Measurements from ENCODE around the gene PSD2.

The PSD2 gene

GRCh38 chr5:139762615-139763170, 32.9 kb upstream of the PSD2 start:
- FAIRE-seq = no peak
- TF ChIP-seq PAX5 (IDR thresholded peaks at IDR 0.05; ENCODE audit: insufficient read depth, low read length, severe bottlenecking) = no peak
- no peak for TF ChIP-seq POU2F2 (IDR thresholded peaks at IDR 0.05; ENCODE audit: low read depth, low read length)
- TF ChIP-seq SPI1 (IDR thresholded peaks at IDR 0.05; ENCODE audit: low read depth, low read length) = no peak
- no peak for TF ChIP-seq TAF1 (IDR thresholded peaks at IDR 0.05; ENCODE audit: low read depth, low read length)
- TF ChIP-seq POLR2AphosphoS5 (IDR thresholded peaks at IDR 0.05; ENCODE audit: low read depth, low read length) = no peak
- TF ChIP-seq POLR2A (IDR thresholded peaks at IDR 0.05; ENCODE audit: low read depth, low read length) = no peak
- no peak for DNase-seq (ENCODE audit: insufficient read length, low spot score)

GRCh38 chr5:139763280-139763929, 32.2 kb upstream of the PSD2 start:
- DNase-seq (ENCODE audit: insufficient read length, low spot score) (no peak), FAIRE-seq (no peak)
- no peak for TF ChIP-seq POLR2AphosphoS5 (IDR thresholded peaks at IDR 0.05; ENCODE audit: low read depth, low read length)
- TF ChIP-seq PAX5 (IDR thresholded peaks at IDR 0.05; ENCODE audit: insufficient read depth, low read length, severe bottlenecking) = no peak
- no peak for TF ChIP-seq POU2F2 (IDR thresholded peaks at IDR 0.05; ENCODE audit: low read depth, low read length)
- no peak for TF ChIP-seq POLR2A (IDR thresholded peaks at IDR 0.05; ENCODE audit: low read depth, low read length)
- no peak for TF ChIP-seq SPI1 (IDR thresholded peaks at IDR 0.05; ENCODE audit: low read depth, low read length)
- no peak for TF ChIP-seq TAF1 (IDR thresholded peaks at IDR 0.05; ENCODE audit: low read depth, low read length)

GRCh38 chr5:139763930-139764791, 31.4 kb upstream of the PSD2 start:
- TF ChIP-seq POLR2A (IDR thresholded peaks at IDR 0.05; ENCODE audit: low read depth, low read length) (no peak), TAF1 (IDR thresholded peaks at IDR 0.05; ENCODE audit: low read depth, low read length) (no peak), SPI1 (IDR thresholded peaks at IDR 0.05; ENCODE audit: low read depth, low read length) (no peak), POLR2AphosphoS5 (IDR thresholded peaks at IDR 0.05; ENCODE audit: low read depth, low read length) (no peak), PAX5 (IDR thresholded peaks at IDR 0.05; ENCODE audit: insufficient read depth, low read length, severe bottlenecking) (no peak), POU2F2 (IDR thresholded peaks at IDR 0.05; ENCODE audit: low read depth, low read length) (no peak)
- no peak for DNase-seq (ENCODE audit: insufficient read length, low spot score)
- FAIRE-seq = no peak

GRCh38 chr5:139764886-139765408, 30.7 kb upstream of the PSD2 start:
- TF ChIP-seq POLR2A (IDR thresholded peaks at IDR 0.05; ENCODE audit: low read depth, low read length) (no peak), POU2F2 (IDR thresholded peaks at IDR 0.05; ENCODE audit: low read depth, low read length) (no peak)
- DNase-seq (ENCODE audit: insufficient read length, low spot score) (no peak), FAIRE-seq (no peak)

- FAIRE-seq = peak; percentile 97
- TF ChIP-seq PAX5 (IDR thresholded peaks at IDR 0.05; ENCODE audit: insufficient read depth, low read length, severe bottlenecking) (no peak), POU2F2 (IDR thresholded peaks at IDR 0.05; ENCODE audit: low read depth, low read length) (0 out of 2 replicates have a peak, but pooled peaks have one; percentile 58)
- peak; percentile 91 for DNase-seq (ENCODE audit: insufficient read length, low spot score)
Observed at GRCh38 chr5:139765409-139766217, 30.0 kb upstream of the PSD2 start.

- DNase-seq (ENCODE audit: insufficient read length, low spot score) = no peak
- TF ChIP-seq PAX5 (IDR thresholded peaks at IDR 0.05; ENCODE audit: insufficient read depth, low read length, severe bottlenecking) = no peak
- TF ChIP-seq POLR2A (IDR thresholded peaks at IDR 0.05; ENCODE audit: low read depth, low read length) = no peak
- no peak for TF ChIP-seq POU2F2 (IDR thresholded peaks at IDR 0.05; ENCODE audit: low read depth, low read length)
- TF ChIP-seq SPI1 (IDR thresholded peaks at IDR 0.05; ENCODE audit: low read depth, low read length) = no peak
- TF ChIP-seq TAF1 (IDR thresholded peaks at IDR 0.05; ENCODE audit: low read depth, low read length) = no peak
- TF ChIP-seq POLR2AphosphoS5 (IDR thresholded peaks at IDR 0.05; ENCODE audit: low read depth, low read length) = no peak
- FAIRE-seq = no peak
Observed at GRCh38 chr5:139767960-139768359, 27.6 kb upstream of the PSD2 start.

GRCh38 chr5:139768807-139769465, 26.7 kb upstream of the PSD2 start:
- no peak for DNase-seq (ENCODE audit: insufficient read length, low spot score)
- no peak for FAIRE-seq
- TF ChIP-seq SPI1 (IDR thresholded peaks at IDR 0.05; ENCODE audit: low read depth, low read length) (no peak), POLR2AphosphoS5 (IDR thresholded peaks at IDR 0.05; ENCODE audit: low read depth, low read length) (no peak), POLR2A (IDR thresholded peaks at IDR 0.05; ENCODE audit: low read depth, low read length) (no peak)

GRCh38 chr5:139769477-139769876, 26.1 kb upstream of the PSD2 start:
- FAIRE-seq (no peak), DNase-seq (ENCODE audit: insufficient read length, low spot score) (no peak)
- TF ChIP-seq POLR2AphosphoS5 (IDR thresholded peaks at IDR 0.05; ENCODE audit: low read depth, low read length) (no peak), TAF1 (IDR thresholded peaks at IDR 0.05; ENCODE audit: low read depth, low read length) (no peak), SPI1 (IDR thresholded peaks at IDR 0.05; ENCODE audit: low read depth, low read length) (no peak), POU2F2 (IDR thresholded peaks at IDR 0.05; ENCODE audit: low read depth, low read length) (no peak), PAX5 (IDR thresholded peaks at IDR 0.05; ENCODE audit: insufficient read depth, low read length, severe bottlenecking) (no peak), POLR2A (IDR thresholded peaks at IDR 0.05; ENCODE audit: low read depth, low read length) (no peak)

- DNase-seq (ENCODE audit: insufficient read length, low spot score) = no peak
- TF ChIP-seq TAF1 (IDR thresholded peaks at IDR 0.05; ENCODE audit: low read depth, low read length) (no peak), PAX5 (IDR thresholded peaks at IDR 0.05; ENCODE audit: insufficient read depth, low read length, severe bottlenecking) (no peak), POLR2AphosphoS5 (IDR thresholded peaks at IDR 0.05; ENCODE audit: low read depth, low read length) (no peak), POLR2A (IDR thresholded peaks at IDR 0.05; ENCODE audit: low read depth, low read length) (no peak), SPI1 (IDR thresholded peaks at IDR 0.05; ENCODE audit: low read depth, low read length) (no peak), POU2F2 (IDR thresholded peaks at IDR 0.05; ENCODE audit: low read depth, low read length) (no peak)
- no peak for FAIRE-seq
Observed at GRCh38 chr5:139770722-139771121, 24.9 kb upstream of the PSD2 start.
